Stimulated activated memory B cell treated with anti-CD40 and anti-IgM and Interleukin-4, amounts not matched to agents 10 μg/mL and 1 μg/mL and 100 μg/mL, for 72 hours (primary cell): ENCODE measurements around the gene DEF6.

ENCODE experiments used
- ATAC-seq: fragments of 150-1000 bp; cut with Tn5 transposase; 2 replicates; pipeline ENCODE4 v1.10.0; 2021
- H3K27ac Mint-ChIP-seq: one replicate; pipeline ENCODE4 v1.8.0; 2022; ENCODE audit warnings: mild to moderate bottlenecking, mixed read lengths
- H3K27me3 Mint-ChIP-seq: one replicate; pipeline ENCODE4 v1.8.0; 2022; ENCODE audit warnings: mixed read lengths
- H3K36me3 Mint-ChIP-seq: one replicate; pipeline ENCODE4 v1.8.0; 2022; ENCODE audit warnings: mixed read lengths
- H3K4me1 Mint-ChIP-seq: one replicate; pipeline ENCODE4 v1.8.0; 2022; ENCODE audit warnings: mixed read lengths
- H3K4me3 Mint-ChIP-seq: one replicate; pipeline ENCODE4 v1.8.0; 2022; ENCODE audit warnings: mild to moderate bottlenecking, moderate library complexity, mixed read lengths
- H3K9me3 Mint-ChIP-seq: one replicate; pipeline ENCODE4 v1.8.0; 2022; ENCODE audit warnings: mixed read lengths

The DEF6 gene

DNA sequence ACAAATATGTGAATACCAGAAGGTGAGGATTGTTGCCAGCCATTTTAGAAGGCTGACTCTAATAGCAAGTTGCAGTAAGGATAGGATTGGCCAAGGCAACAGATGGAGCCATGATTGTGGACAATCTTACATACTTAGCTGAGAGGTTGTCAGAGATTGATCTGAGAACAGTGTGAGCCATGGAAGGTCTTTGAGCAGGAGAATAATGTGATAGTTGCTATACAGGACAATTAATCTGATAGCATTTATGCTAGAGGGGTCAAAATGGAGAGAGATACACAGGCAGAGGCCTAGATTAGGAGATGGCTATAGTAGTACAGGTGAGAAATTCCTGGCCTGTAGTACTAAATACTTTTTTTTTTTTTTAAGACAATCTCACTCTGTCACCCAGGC lies 68.6 kb downstream of the DEF6 start:
- peaks cover 70% of the 10 kb centered on the region for H3K4me1 Mint-ChIP-seq
- peaks cover 20% of the 10 kb centered on the region for H3K36me3 Mint-ChIP-seq
- H3K27ac Mint-ChIP-seq: peak overlapping the region; percentile 3
- H3K27me3 Mint-ChIP-seq: no peaks in the 10 kb centered on the region
- ATAC-seq: no peak
- H3K4me3 Mint-ChIP-seq: no peak overlapping the region
- H3K9me3 Mint-ChIP-seq: no peaks in the 10 kb centered on the region

DNA sequence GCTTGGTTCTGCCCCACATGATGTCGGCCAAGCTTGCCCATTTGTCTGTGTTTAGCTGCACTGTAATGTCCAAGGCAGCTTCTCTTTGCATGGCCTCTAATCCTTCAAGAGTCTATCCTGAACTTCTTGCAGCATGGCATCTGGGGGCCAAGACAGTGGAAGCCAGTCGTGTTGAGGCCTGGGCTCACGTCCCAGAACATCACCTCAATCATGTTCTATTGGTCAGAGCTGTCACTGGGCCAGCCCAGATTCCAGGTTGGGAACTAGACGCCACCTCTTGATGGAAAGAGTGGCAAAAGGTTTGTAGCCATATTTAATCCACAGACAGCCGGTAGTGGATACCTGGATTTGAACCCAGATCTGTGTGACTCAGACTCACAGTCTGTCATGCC lies 70.0 kb downstream of the DEF6 start:
- Mint-ChIP-seq H3K4me3 (no peak overlapping the region), H3K4me1 (peaks cover 62% of the 10 kb centered on the region), H3K36me3 (peaks cover 16% of the 10 kb centered on the region), H3K27me3 (no peaks in the 10 kb centered on the region), H3K9me3 (no peaks in the 10 kb centered on the region), H3K27ac (no peak overlapping the region)
- ATAC-seq: no peak

DNA sequence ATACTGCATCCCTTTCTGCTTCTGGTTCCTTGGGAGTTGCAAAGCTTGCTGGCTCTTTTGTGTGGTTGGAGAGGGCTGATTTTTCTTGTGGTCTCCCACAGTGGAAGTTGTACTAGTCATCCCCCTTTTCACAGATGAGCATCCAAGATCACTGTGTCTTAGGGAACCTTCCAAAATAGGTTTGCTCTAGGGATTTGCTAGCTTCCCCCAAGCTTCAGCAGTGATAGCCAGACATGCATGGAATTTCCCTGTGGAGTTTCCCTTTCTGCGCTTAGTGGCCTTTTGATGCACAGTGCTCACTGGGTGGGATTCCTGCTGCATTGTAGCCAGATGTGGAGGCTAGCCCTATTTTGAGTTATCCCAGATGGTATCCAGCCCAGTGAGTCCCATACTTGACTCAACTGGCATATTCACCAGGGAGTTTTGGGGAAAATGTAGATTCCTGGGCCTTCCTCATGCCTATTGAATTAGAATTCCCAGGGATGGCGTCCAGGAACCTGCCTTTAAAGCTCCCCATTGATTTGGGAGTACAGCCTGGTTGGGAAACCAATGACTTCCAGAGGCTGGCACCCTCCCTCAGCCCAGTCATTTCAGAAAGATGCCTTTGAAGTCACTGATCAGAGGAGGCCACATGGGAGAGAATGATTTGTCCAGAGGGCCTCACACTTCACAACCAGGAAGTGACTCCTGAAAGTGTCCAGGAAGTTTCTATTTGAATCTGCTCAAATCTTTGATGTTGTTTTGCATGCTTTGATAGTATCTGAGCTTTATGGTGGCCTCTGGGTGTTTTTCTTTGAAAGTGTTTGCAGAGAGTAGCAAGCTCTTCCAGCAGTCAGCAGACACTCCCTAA lies 70.6 kb downstream of the DEF6 start:
- no peak overlapping the region for H3K4me3 Mint-ChIP-seq
- ATAC-seq: peak; percentile 39

DNA sequence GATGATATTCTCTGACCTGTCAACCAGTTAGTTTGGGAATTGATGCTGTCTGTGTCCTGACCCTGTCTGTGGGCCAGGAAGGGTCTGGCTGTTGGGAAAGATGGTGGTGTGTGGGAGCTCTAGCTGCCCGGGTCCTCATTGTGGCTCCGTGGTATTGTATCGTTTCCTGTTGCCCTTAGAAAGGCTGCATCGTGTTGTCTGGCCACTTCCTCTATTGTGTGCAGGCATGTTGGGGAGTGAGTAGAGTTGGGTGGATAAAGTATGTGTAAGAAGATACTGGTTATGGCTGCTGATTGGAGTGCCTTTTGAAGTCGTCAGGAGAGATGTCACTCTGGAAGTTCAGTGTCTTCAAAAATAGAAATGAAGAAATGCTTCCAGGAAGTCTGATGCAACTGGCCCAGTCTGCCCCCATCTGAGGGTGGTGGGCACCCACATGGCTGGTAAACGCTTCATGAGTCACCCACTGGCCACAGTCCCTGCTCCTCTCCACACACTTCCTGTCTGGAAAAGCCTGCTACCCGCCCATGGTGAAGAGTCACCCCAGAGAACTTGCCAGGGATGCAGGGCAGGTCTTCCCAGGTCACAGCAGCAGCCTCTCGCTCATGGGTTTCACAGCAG lies 72.6 kb downstream of the DEF6 start:
- H3K4me3 Mint-ChIP-seq: peak overlapping the region; percentile 27
- H3K4me1 Mint-ChIP-seq: peaks cover 58% of the 10 kb centered on the region
- peak overlapping the region; percentile 78 for H3K27ac Mint-ChIP-seq
- peaks cover 21% of the 10 kb centered on the region for H3K36me3 Mint-ChIP-seq
- ATAC-seq: peak; percentile 92
- H3K27me3 Mint-ChIP-seq: no peaks in the 10 kb centered on the region
- no peaks in the 10 kb centered on the region for H3K9me3 Mint-ChIP-seq

More for the DNA sequence above, 70.6 kb downstream of the DEF6 start:
- no peaks in the 10 kb centered on the region for H3K27me3 Mint-ChIP-seq
- peaks cover 16% of the 10 kb centered on the region for H3K36me3 Mint-ChIP-seq
- H3K27ac Mint-ChIP-seq: no peak overlapping the region
- H3K9me3 Mint-ChIP-seq: no peaks in the 10 kb centered on the region
- H3K4me1 Mint-ChIP-seq: peaks cover 56% of the 10 kb centered on the region

DNA sequence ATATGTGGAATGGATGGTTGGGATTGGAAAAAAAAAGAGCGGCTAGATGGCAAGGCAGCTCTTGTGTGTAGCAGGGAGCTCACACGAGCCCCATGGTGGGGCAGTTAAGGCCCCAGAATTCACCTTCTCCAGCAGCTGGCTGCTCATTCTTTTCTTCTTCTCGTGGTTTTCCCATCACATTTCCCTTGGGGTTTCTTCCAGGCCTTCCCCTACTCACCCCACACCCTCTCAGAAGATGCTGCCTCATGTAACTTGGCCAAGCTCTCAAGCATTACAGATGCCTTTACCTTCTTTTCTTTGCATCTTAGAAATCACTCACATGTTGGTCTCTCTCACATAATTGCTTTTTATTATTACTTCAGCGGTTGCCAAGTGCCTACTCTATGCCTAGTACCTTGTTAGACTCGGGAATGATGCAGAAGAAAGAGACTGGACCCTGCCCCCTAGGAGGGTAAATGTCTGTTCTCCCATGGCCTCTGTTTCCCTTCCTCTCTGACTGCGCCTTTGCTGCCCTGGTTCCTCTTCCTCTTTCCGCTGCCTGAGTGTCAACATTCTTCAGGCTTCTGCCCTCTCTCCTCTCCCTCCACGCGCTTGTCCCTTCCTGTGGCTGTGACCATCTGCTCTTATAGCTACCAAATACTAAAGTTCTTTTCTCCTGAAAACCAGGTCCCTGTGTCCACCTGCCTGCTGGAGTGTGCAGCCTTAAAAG lies 73.3 kb downstream of the DEF6 start:
- Mint-ChIP-seq H3K4me1 (peaks cover 53% of the 10 kb centered on the region), H3K9me3 (no peaks in the 10 kb centered on the region), H3K4me3 (peak overlapping the region; percentile 1), H3K36me3 (peaks cover 16% of the 10 kb centered on the region), H3K27ac (peak overlapping the region; percentile 78), H3K27me3 (no peaks in the 10 kb centered on the region)
- ATAC-seq: peak; percentile 69
